OCI-M1 (cell line): Measurements from ENCODE around the gene TIMM17B.
"Not testable (repeated sequence)": the region's sequence is repeated elsewhere in the genome, so short reads cannot be mapped to it uniquely, and the experiment has no call there.

Experiments
- DNase-seq: peaks from one replicate; lab custom pipeline; 2025; lab: John Stamatoyannopoulos, UW

TIMM17B gene

DNA sequence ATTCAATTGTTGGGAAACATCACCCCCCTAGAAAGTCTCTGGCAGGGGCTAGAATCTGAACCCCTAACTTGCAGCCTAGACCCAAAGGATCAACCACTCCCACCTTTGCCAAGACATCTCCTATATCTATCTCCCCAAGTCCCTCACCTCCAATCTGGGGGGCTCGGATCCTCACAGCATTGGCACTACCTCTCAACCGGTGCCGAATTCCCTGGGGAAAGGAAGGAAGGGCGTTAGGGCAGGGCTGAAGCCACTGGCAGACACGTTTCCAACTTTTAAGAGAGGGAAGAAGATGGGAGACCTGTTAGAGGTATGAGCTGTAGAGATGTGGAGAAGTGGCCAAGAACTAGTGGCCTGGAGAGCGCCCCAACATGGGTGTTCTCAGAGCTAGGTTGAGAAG lies 2.7 kb downstream of the TIMM17B start:
- no peak for DNase-seq

GRCh38 chrX:48893556-48894348 lies 3.8 kb downstream of the TIMM17B start:
- DNase-seq = no peak

- no peak for DNase-seq
These were observed 4.7 kb downstream of the TIMM17B start for GRCh38 chrX:48892896-48893295.

GRCh38 chrX:48891402-48892288 lies 5.9 kb downstream of the TIMM17B start:
- peak; percentile 92 for DNase-seq

GRCh38 chrX:48890934-48891401 lies 6.6 kb downstream of the TIMM17B start:
- no peak for DNase-seq

DNA sequence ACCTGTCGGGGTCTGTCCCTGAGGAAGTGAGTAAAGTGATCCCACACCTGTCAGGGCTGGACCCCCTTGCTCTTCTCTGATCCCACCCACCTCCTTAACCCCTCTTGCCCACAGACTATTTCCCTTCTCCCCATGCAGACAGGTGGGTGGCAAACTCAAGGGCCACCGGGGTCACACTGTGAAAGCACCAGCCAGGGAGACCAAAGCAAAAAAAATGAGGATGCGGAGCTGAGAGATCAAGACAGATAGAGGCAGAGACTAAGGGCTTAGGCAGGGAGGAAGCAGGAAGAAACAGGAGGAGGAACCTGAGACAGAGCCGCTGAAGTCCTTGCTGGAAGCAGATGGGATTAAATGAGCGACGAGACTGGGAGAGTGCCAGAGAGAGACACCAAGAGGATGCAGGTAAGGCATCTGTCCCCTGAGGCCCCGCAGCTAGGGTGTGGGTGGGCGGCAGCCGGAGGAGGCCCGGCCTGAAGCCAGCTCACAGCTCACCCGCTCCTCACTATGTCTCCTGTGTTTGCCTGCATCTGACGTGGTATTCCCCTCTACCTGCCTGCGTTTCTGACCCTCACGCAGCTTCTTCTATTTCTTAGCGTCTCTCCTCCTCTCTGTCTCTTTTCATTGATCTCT lies 7.2 kb downstream of the TIMM17B start:
- DNase-seq = no peak

- not testable (repeated sequence) for DNase-seq
These were observed 11.0 kb downstream of the TIMM17B start for GRCh38 chrX:48886586-48886985.

- peak; percentile 4 for DNase-seq
These were observed 13.8 kb downstream of the TIMM17B start for GRCh38 chrX:48883729-48884128.

DNA sequence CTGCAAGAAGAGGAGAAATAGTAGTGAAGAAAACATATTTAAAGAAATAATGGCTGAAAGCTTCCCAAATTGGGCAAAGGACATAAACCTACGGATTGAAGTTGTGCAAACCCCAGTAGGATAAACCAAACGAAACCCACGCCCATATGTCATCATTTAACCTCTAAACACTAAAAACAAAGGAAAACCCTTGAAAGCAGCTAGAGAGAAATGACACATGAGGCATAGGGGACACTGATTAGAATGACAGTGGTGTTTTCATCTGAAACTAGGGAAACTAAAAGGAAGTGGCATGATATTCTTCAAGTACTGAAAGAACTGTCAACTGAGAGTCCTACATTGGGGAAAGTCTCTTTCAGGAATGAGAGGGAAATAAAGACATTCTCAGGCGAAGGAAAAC lies 20.6 kb downstream of the TIMM17B start:
- DNase-seq = not testable (repeated sequence)

GRCh38 chrX:48872017-48872416 lies 25.6 kb downstream of the TIMM17B start:
- not testable (repeated sequence) for DNase-seq

- peak; percentile 67 for DNase-seq
These were observed 33.4 kb downstream of the TIMM17B start for GRCh38 chrX:48864210-48864609.

DNA sequence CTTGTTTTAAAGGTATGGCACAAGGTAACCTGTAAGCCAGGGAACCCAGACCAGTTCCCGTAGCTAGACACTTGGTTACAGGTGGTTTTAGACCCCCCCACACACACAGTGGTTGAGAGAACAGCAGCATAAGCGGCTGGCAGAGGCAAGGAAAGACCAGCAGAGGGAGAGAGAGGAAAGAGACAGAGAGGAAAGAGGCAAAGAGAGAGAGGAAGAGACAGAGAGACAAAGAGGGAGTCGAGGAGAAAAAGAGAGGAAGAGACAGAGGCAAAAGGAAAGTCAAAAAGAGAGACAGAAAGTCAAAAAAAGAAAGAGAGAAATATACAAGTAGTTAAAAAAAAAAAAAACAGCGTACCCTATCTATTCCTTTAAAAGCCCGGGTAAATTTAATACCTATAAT lies 42.7 kb downstream of the TIMM17B start:
- DNase-seq = peak; percentile 47

GRCh38 chrX:48854121-48854804 lies 43.3 kb downstream of the TIMM17B start:
- not testable (repeated sequence) for DNase-seq

DNA sequence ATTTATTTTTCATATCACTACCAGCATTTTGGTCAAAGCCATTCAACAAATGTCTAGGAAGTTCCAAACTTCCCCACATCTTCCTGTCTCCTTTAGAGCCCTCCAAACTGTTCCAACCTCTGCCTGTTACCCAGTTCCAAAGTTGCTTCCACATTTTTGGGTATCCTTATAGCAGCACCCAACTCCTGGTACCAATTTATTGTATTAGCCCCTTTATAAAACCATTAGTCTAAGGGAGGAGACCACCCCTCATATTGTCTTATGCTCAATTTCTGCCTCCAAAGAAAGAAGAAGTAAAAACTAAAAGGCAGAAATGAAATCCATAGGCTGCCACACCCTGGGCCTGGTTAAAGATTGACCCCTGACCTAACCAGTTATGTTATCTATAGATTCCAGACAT lies 44.1 kb downstream of the TIMM17B start:
- not testable (repeated sequence) for DNase-seq

DNA sequence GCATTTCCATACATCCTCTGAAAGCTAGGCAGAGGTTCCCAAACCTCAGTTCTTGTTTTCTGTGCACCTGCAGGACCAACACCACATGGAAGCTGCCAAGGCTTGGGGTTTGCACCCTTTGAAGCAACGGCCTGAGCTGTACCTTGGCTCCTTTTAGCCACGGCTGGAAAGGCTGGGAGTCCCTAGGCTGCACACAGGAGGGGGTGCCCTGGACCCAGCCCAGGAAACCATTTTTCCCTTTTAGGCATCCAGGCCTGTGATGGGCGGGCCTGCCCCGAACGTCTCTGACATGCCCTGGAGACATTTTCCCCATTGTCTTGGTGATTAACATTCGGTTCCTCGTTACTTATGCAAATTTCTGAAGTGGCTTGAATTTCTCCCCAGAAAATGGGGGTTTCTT lies 44.7 kb downstream of the TIMM17B start:
- DNase-seq = no peak

DNA sequence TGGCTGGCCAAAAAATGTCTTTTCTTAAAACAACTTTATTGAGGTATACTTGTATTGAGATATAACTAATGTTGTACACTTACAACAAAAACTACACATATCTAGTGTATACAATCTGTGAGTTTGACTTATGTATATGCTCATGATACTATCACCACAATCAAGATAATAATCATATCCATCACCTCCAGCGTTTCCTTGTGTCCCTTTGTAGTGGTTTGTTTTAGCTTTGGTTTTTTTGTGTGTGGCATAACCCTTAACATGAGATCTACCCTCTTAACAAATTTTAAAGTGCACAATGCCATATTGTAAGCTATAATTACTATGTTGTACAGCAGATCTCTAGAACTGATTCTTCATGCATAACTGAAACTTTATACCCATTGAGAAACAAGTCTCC lies 48.7 kb downstream of the TIMM17B start:
- no peak for DNase-seq
